Caco-2 (cell line): ENCODE results near the gene TAF4B. TPM values are rescaled to one million over a fixed set of nuclear protein-coding genes. Genes with fewer than 3 reads are reported as not detected.
"Not testable (repeated sequence)": the region's sequence is repeated elsewhere in the genome, so short reads cannot be mapped to it uniquely, and the experiment has no call there.

Source experiments
- BruUV-seq: library from RNA; stranded (reverse); fragments of 400-500 nt; replicated peaks from 2 replicates; lab custom pipeline; 2021; lab: Mats Ljungman, UMichigan
- CTCF ChIA-PET: fragments of 300-600 bp; sonication (Branson Sonifier 250); formaldehyde crosslinking; loops from one replicate; lab custom pipeline; 2022; ENCODE audit warnings: antibody characterized with exemption; lab: Charles Lee
- POLR2A ChIA-PET: fragments of 300-600 bp; sonication (Branson Sonifier 250); formaldehyde crosslinking; loops from one replicate; lab custom pipeline; 2022; ENCODE audit warnings: antibody characterized with exemption; lab: Charles Lee
- DNase-seq, 2 experiments: peaks; one replicate each; pipeline versions ENCODE4 v3.0.0 to v3.0.0-alpha.2; 2020 to 2022
- H3K27me3 ChIP-seq: replicated peaks from 2 replicates; pipeline ENCODE4 v1.6.0; 2011; ENCODE audit warnings: low read length; ENCODE audit not compliant: control insufficient read depth, insufficient read depth
- H3K36me3 ChIP-seq: 2 replicates; pipeline ENCODE4 v1.5.1; 2011; ENCODE audit warnings: low read length; ENCODE audit not compliant: control insufficient read depth, insufficient read depth
- H3K4me1 ChIP-seq: fragments of 250-450 bp; sonication (Bioruptor Pico); 2 replicates; pipeline ENCODE4 v1.5.1; 2020; ENCODE audit warnings: mild to moderate bottlenecking
- H3K4me3 ChIP-seq: 2 replicates; pipeline ENCODE4 v1.5.1; 2011; ENCODE audit warnings: low read depth, mild to moderate bottlenecking, control low read depth, low read length
- H3K9me3 ChIP-seq: fragments of 250-450 bp; sonication (Bioruptor Pico); 2 replicates; pipeline ENCODE4 v1.5.1; 2020; ENCODE audit warnings: mild to moderate bottlenecking, moderate library complexity
- H3K27ac Mint-ChIP-seq: one replicate; pipeline ENCODE4 v1.8.0; 2022; ENCODE audit warnings: mixed read lengths; ENCODE audit not compliant: unreplicated experiment
- H3K27me3 Mint-ChIP-seq: one replicate; pipeline ENCODE4 v1.8.0; 2022; ENCODE audit warnings: mixed read lengths; ENCODE audit not compliant: insufficient read depth, unreplicated experiment
- H3K36me3 Mint-ChIP-seq: one replicate; pipeline ENCODE4 v1.8.0; 2022; ENCODE audit warnings: mild to moderate bottlenecking, mixed read lengths; ENCODE audit not compliant: insufficient read depth, unreplicated experiment
- H3K4me1 Mint-ChIP-seq: one replicate; pipeline ENCODE4 v1.8.0; 2022; ENCODE audit warnings: low read depth, mixed read lengths; ENCODE audit not compliant: unreplicated experiment
- H3K4me3 Mint-ChIP-seq: one replicate; pipeline ENCODE4 v1.8.0; 2022; ENCODE audit warnings: mild to moderate bottlenecking, moderate library complexity, mixed read lengths; ENCODE audit not compliant: unreplicated experiment
- H3K9me3 Mint-ChIP-seq: one replicate; pipeline ENCODE4 v1.8.0; 2022; ENCODE audit warnings: mixed read lengths; ENCODE audit not compliant: unreplicated experiment
- CTCF ChIP-seq, 2 experiments: fragments of 200-600 bp in 1 of 2; IDR thresholded peaks; 1 replicate in 1 of 2; 2 replicates in 1 of 2; pipeline versions ENCODE4 v1.5.1 to v1.8.0; 2011 to 2022; ENCODE audit warnings: antibody characterized with exemption in 1 of 2, control low read depth in 1 of 2, inconsistent platforms in 1 of 2, low read depth in 1 of 2, low read length in 1 of 2, mild to moderate bottlenecking in 1 of 2, moderate library complexity in 1 of 2; ENCODE audit not compliant: insufficient read depth in 1 of 2, severe bottlenecking in 1 of 2, unreplicated experiment in 1 of 2
- intact Hi-C: fragments of 100-400 bp; cut with micrococcal nuclease; formaldehyde crosslinking; loops from one replicate; pipeline ENCODE4 v1.10.0; 2022; ENCODE audit not compliant: unreplicated experiment
- total RNA-seq: library from RNA; stranded (reverse); gene quantifications from 2 replicates; pipeline ENCODE4 v1.2.3, GENCODE V29; 2022

Gene TAF4B
- total RNA-seq, 1 experiment from 2014 or later = 2.6 TPM

DNA sequence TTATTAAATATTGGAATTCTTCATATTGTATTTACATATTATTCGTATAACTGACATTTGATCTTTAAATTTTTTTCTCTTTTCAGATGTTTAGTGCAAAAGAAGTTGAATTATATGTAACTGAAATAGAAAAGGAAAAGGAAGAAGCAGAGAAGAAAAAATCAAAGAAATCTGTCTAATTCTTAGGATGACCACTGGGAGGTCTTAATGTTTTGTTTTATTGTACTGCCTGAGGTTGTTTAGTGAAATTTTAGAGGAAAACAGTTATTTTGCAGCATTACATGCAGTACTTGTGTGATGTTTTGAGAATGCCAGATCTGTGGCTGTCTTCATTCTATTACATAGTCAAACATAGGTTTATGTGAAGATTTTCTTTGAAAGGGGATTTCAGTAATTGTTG is 34.0 kb upstream of the TAF4B start:
- no peaks in the 10 kb centered on the region for H3K4me1 ChIP-seq
- no peak for DNase-seq
- Mint-ChIP-seq H3K4me3 (no peak overlapping the region), H3K9me3 (peaks cover 6% of the 10 kb centered on the region), H3K27me3 (no peaks in the 10 kb centered on the region), H3K4me1 (no peaks in the 10 kb centered on the region), H3K36me3 (no peaks in the 10 kb centered on the region), H3K27ac (no peak overlapping the region)
- TF ChIP-seq CTCF (IDR thresholded peaks at IDR 0.05; ENCODE audit: insufficient read depth in 1 of 2, low read depth in 1 of 2, low read length in 1 of 2, severe bottlenecking in 1 of 2, unreplicated experiment in 1 of 2) = no peak
- H3K27me3 ChIP-seq = no peaks in the 10 kb centered on the region
- ChIA-PET POLR2A (no interaction called here), CTCF (no interaction called here)
- intact Hi-C loops = no loop called here
- no peaks in the 10 kb centered on the region for H3K36me3 ChIP-seq
- BruUV-seq = no TSS peak
- H3K9me3 ChIP-seq = no peaks in the 10 kb centered on the region
- no peak overlapping the region for H3K4me3 ChIP-seq

DNA sequence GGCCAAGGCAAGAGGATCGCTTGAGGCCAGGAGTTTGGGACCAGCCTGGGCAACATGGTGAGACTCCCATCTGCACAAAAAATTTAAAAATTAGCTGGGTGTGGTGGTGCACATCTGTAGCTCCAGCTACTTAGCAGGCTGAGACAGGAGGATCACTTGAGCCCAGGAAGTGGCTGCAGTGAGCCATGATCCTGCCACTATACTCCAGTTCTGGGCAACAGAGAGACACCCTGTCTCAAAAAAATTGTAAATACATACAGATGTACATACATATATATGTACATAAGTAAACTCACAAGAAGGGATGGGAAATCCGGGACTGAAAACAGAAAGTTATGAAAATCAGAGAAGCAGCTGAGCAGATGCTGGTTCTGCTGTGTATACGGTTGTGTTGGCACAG is 29.6 kb upstream of the TAF4B start:
- no peaks in the 10 kb centered on the region for H3K27me3 Mint-ChIP-seq
- H3K27ac Mint-ChIP-seq = no peak overlapping the region
- H3K36me3 ChIP-seq = no peaks in the 10 kb centered on the region
- POLR2A ChIA-PET = no interaction called here
- no peaks in the 10 kb centered on the region for H3K4me1 ChIP-seq
- DNase-seq = no peak
- TF ChIP-seq CTCF (IDR thresholded peaks at IDR 0.05; ENCODE audit: insufficient read depth in 1 of 2, low read depth in 1 of 2, low read length in 1 of 2, severe bottlenecking in 1 of 2, unreplicated experiment in 1 of 2) = no peak
- H3K4me3 Mint-ChIP-seq = no peak overlapping the region
- no TSS peak for BruUV-seq
- no peak overlapping the region for H3K4me3 ChIP-seq
- H3K36me3 Mint-ChIP-seq = no peaks in the 10 kb centered on the region
- CTCF ChIA-PET = no interaction called here
- no peaks in the 10 kb centered on the region for H3K9me3 Mint-ChIP-seq
- H3K9me3 ChIP-seq = no peaks in the 10 kb centered on the region
- H3K4me1 Mint-ChIP-seq = no peaks in the 10 kb centered on the region
- H3K27me3 ChIP-seq = no peaks in the 10 kb centered on the region
- intact Hi-C loops = no loop called here

GRCh38 chr18:26202001-26202400 is 24.2 kb upstream of the TAF4B start:
- CTCF ChIA-PET, H3K27me3 ChIP-seq, H3K4me1 ChIP-seq, intact Hi-C loops, DNase-seq, H3K4me3 ChIP-seq, H3K9me3 Mint-ChIP-seq, H3K9me3 ChIP-seq, POLR2A ChIA-PET, H3K36me3 ChIP-seq, H3K4me3 Mint-ChIP-seq, H3K4me1 Mint-ChIP-seq, H3K27ac Mint-ChIP-seq, H3K36me3 Mint-ChIP-seq, H3K27me3 Mint-ChIP-seq, BruUV-seq: not testable (repeated sequence)

DNA sequence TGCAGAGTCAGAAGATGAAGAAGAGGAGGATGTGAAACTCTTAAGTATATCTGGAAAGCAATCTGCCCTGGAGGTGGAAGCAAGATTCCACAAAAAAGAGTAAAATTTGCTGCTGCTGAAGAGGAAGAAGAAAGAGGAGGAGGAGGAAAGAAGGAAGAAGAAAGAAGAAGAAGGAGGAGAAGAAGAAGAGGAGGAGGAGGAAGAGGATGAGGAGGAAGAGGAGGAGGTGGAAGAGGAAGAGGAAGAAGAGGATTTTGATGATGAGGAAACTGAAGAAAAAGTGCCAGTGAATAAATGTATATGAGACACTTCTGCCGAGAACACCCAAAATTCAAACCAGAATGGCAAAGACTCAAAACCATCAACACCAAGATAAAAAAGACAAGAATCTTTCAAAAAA is 20.9 kb upstream of the TAF4B start:
- Mint-ChIP-seq H3K4me3 (no peak overlapping the region), H3K27ac (no peak overlapping the region), H3K27me3 (no peaks in the 10 kb centered on the region), H3K4me1 (no peaks in the 10 kb centered on the region), H3K36me3 (no peaks in the 10 kb centered on the region), H3K9me3 (no peaks in the 10 kb centered on the region)
- ChIA-PET CTCF (no interaction called here), POLR2A (no interaction called here)
- Histone ChIP-seq H3K36me3 (no peaks in the 10 kb centered on the region), H3K27me3 (no peaks in the 10 kb centered on the region), H3K4me1 (no peaks in the 10 kb centered on the region), H3K4me3 (no peak overlapping the region), H3K9me3 (no peaks in the 10 kb centered on the region)
- no TSS peak for BruUV-seq
- intact Hi-C loops = no loop called here
- no peak for TF ChIP-seq CTCF (IDR thresholded peaks at IDR 0.05; ENCODE audit: insufficient read depth in 1 of 2, low read depth in 1 of 2, low read length in 1 of 2, severe bottlenecking in 1 of 2, unreplicated experiment in 1 of 2)
- DNase-seq = no peak
